Karpas-422 (cell line): ENCODE results near the gene NUS1. TPM values are rescaled to one million over a fixed set of nuclear protein-coding genes. Genes with fewer than 3 reads are reported as not detected.
A peak's percentile ranks its signal among the peaks of the same experiment; 100 is the strongest.
"Not testable (repeated sequence)": the region's sequence is repeated elsewhere in the genome, so short reads cannot be mapped to it uniquely, and the experiment has no call there.

Source experiments
- DNase-seq: peaks from one replicate; pipeline ENCODE4 v3.0.0-alpha.2; 2015
- H2AFZ ChIP-seq: fragments of 200-600 bp; sonication (generic); 2 replicates; pipeline ENCODE4 v1.6.1; 2014; ENCODE audit warnings: antibody characterized with exemption, low read length, mixed read lengths
- H3K27ac ChIP-seq: fragments of 200-600 bp; sonication (generic); 2 replicates; pipeline ENCODE4 v1.5.1; 2014; ENCODE audit warnings: mild to moderate bottlenecking, low read length, moderate library complexity
- H3K27me3 ChIP-seq: fragments of 200-600 bp; sonication (generic); 2 replicates; pipeline ENCODE4 v1.6.1; 2014; ENCODE audit warnings: low read length, mixed read lengths
- H3K36me3 ChIP-seq: fragments of 200-600 bp; sonication (generic); 2 replicates; pipeline ENCODE4 v1.6.1; 2014; ENCODE audit warnings: low read length, mixed read lengths; ENCODE audit not compliant: insufficient read depth
- H3K4me1 ChIP-seq: fragments of 200-600 bp; sonication (generic); 2 replicates; pipeline ENCODE4 v1.6.1; 2014; ENCODE audit warnings: mild to moderate bottlenecking, low read length, mixed read lengths
- H3K4me2 ChIP-seq: fragments of 200-600 bp; sonication (generic); 2 replicates; pipeline ENCODE4 v1.6.1; 2014; ENCODE audit warnings: low read length, low read depth, mild to moderate bottlenecking; ENCODE audit not compliant: poor library complexity, severe bottlenecking
- H3K4me3 ChIP-seq: fragments of 200-600 bp; sonication (generic); 2 replicates; pipeline ENCODE4 v1.5.1; 2014; ENCODE audit warnings: mild to moderate bottlenecking, antibody characterized with exemption, low read length, mixed read lengths
- H3K79me2 ChIP-seq: fragments of 200-600 bp; sonication (generic); 2 replicates; pipeline ENCODE4 v1.6.1; 2014; ENCODE audit warnings: mild to moderate bottlenecking, low read length, mixed read lengths
- H3K9ac ChIP-seq: fragments of 200-600 bp; sonication (generic); 2 replicates; pipeline ENCODE4 v1.6.0; 2014; ENCODE audit warnings: low read length
- H3K9me2 ChIP-seq: fragments of 200-600 bp; sonication (generic), shearing (Covaris generic); replicated peaks from 2 replicates; pipeline ENCODE4 v1.6.0; 2014; ENCODE audit warnings: mild to moderate bottlenecking, low read length, moderate library complexity; ENCODE audit not compliant: insufficient read depth
- H3K9me3 ChIP-seq: fragments of 300-700, 200-600 bp; sonication (generic); 2 replicates; pipeline ENCODE4 v1.6.1; 2014; ENCODE audit warnings: low read length, mixed read lengths
- H4K20me1 ChIP-seq: fragments of 200-600 bp; sonication (generic); 2 replicates; pipeline ENCODE4 v1.6.1; 2014; ENCODE audit warnings: mild to moderate bottlenecking, antibody characterized with exemption, low read length, low read depth; ENCODE audit not compliant: insufficient read depth
- total RNA-seq: library from RNA; depleted of rRNA; stranded (reverse); fragments of >200 nt; shearing (Covaris generic); gene quantifications from 2 replicates; pipeline ENCODE4 v1.2.3, GENCODE V29; 2014; ENCODE audit warnings: low replicate concordance; rRNA removed

The NUS1 gene
- total RNA-seq, 1 experiment from 2014 or later, result 21.9 TPM

DNA sequence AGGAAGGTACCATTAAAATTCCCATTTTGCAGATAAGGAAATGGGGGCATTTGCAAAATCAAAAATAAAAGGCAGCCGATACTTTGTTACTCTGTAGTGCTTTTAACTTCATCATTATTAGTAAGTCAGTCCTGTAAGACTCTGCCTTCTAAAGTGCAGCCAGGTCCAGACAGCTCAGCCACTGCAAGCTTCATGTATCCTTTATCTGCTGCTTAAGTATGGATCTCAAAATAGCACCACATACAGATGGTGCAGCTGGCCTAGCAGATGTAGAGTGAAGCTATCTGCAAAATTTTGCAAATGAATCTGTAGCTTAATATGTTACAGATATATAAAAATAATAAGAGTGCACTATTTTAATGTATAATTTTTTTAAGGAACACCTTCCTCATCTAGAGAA lies 53.4 kb downstream of the NUS1 start:
- Histone ChIP-seq H3K4me3 (no peak overlapping the region), H3K36me3 (no peaks in the 10 kb centered on the region), H4K20me1 (no peaks in the 10 kb centered on the region), H3K79me2 (no peaks in the 10 kb centered on the region), H3K4me2 (peak overlapping the region; percentile 29), H3K27ac (peak overlapping the region; percentile 49), H3K9me2 (no peaks in the 10 kb centered on the region), H3K9ac (no peak overlapping the region), H3K9me3 (no peaks in the 10 kb centered on the region), H2AFZ (no peak overlapping the region), H3K4me1 (peaks cover 25% of the 10 kb centered on the region), H3K27me3 (no peaks in the 10 kb centered on the region; the same call in 1 of the 2 replicates)
- peak; percentile 61 for DNase-seq

DNA sequence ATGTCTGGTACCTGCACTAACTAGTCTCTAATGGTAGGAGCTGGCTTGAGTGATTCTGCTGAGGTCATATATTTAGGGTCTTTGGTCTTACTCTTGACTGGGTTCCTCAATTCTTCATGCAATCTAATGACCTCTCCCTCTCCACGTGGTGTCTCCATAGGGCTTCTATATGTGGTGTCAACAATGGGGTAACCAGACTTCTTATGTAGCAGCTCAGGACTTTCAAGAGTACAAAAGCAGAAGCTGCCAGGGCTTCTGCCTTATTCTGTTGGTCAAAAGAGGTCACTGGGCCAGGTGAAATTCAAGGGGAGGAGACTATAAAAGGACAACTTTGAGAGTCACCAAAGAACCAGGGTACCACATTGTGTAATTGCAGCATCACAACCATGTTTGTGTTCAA lies 54.3 kb downstream of the NUS1 start:
- H3K4me3 ChIP-seq, result no peak overlapping the region
- no peaks in the 10 kb centered on the region; the same call in 1 of the 2 replicates for H3K27me3 ChIP-seq
- H3K27ac ChIP-seq, result no peak overlapping the region
- H3K36me3 ChIP-seq, result no peaks in the 10 kb centered on the region
- no peak overlapping the region for H3K9ac ChIP-seq
- H3K4me1 ChIP-seq, result peaks cover 25% of the 10 kb centered on the region
- H3K9me2 ChIP-seq, result no peaks in the 10 kb centered on the region; the same call in 1 of the 2 replicates
- H3K9me3 ChIP-seq, result no peaks in the 10 kb centered on the region
- no peaks in the 10 kb centered on the region for H4K20me1 ChIP-seq
- no peaks in the 10 kb centered on the region for H3K79me2 ChIP-seq
- H2AFZ ChIP-seq, result no peak overlapping the region
- peak overlapping the region; percentile 29 for H3K4me2 ChIP-seq
- no peak for DNase-seq

DNA sequence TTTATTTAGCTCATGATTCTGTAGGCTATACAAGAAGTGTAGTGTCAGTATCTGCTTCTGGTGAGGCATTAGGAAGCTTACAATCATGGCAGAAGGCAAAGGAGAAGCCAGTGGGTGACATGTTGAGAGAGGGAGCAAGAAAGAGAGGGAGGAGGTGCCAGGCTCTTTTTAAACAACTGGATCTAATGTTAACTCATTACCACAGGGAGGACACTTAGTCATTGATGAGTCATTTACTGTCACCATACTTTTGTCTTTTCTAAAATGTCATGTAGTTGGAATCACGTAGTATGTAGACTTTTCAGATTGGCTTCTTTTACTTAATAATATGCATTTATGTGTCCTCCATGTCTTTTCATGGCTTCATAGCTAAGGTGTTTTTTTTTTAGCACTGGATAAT lies 58.1 kb downstream of the NUS1 start:
- no peak overlapping the region for H3K9ac ChIP-seq
- peaks cover 17% of the 10 kb centered on the region for H3K4me1 ChIP-seq
- H4K20me1 ChIP-seq, result no peaks in the 10 kb centered on the region
- H3K9me2 ChIP-seq, result no peaks in the 10 kb centered on the region; the same call in 1 of the 2 replicates
- no peak overlapping the region for H3K27ac ChIP-seq
- no peaks in the 10 kb centered on the region for H3K36me3 ChIP-seq
- no peak overlapping the region for H3K4me2 ChIP-seq
- no peaks in the 10 kb centered on the region for H3K79me2 ChIP-seq
- H3K4me3 ChIP-seq, result no peak overlapping the region
- H3K27me3 ChIP-seq, result no peaks in the 10 kb centered on the region; the same call in 1 of the 2 replicates
- no peak overlapping the region for H2AFZ ChIP-seq
- no peak for DNase-seq
- no peaks in the 10 kb centered on the region for H3K9me3 ChIP-seq

DNA sequence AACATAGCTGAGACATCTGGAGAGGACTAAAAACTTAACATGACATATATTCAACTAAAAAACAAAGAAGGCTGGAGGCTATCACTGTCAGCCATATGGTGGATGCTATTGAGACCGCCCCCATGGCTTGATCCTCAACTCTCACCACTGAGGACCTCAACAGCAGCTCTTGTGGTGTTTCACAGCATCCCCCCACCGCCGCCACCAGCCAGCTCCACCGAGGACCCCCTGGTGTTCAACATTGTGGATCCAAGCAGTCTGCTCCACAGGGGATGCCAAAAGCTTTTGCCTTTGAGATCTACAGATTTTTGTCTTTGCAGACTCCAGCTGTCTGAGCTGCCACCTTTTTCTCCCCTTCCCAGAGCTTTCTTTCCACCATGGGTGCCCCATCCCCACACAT lies 64.6 kb downstream of the NUS1 start:
- Histone ChIP-seq H3K4me3 (no peak overlapping the region), H2AFZ (no peak overlapping the region)

DNA sequence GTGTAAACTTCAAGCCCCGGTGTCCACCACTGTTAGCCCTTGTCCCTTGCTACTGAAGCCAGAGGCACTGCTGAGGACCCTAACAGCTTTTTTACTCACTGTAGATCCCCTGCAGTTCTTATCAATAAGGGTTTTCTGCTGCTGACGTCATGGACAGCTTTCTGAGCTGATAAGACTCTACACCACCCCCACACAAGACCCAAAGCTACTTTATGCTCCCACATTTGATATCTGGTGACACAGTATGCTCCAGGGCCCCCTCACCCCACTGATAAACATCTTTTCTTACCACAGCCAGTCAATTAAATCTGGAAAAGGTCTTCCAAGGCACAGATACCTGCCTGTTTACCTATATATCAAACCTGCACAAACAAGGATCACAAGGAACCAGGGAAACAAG lies 65.3 kb downstream of the NUS1 start:
- H3K36me3 ChIP-seq, result no peaks in the 10 kb centered on the region
- H3K9me3 ChIP-seq, result peaks cover 7% of the 10 kb centered on the region
- H4K20me1 ChIP-seq, result no peaks in the 10 kb centered on the region
- no peak overlapping the region for H2AFZ ChIP-seq
- no peaks in the 10 kb centered on the region for H3K79me2 ChIP-seq
- H3K9ac ChIP-seq, result no peak overlapping the region
- H3K27me3 ChIP-seq, result no peaks in the 10 kb centered on the region
- no peak overlapping the region for H3K27ac ChIP-seq
- H3K4me2 ChIP-seq, result no peak overlapping the region
- H3K4me3 ChIP-seq, result no peak overlapping the region
- no peaks in the 10 kb centered on the region for H3K9me2 ChIP-seq
- H3K4me1 ChIP-seq, result no peaks in the 10 kb centered on the region
- no peak for DNase-seq

More for the DNA sequence above, 64.6 kb downstream of the NUS1 start:
- H3K4me2 ChIP-seq, result no peak overlapping the region
- no peaks in the 10 kb centered on the region for H3K79me2 ChIP-seq
- no peak overlapping the region for H3K27ac ChIP-seq
- H3K9ac ChIP-seq, result no peak overlapping the region
- no peak for DNase-seq
- peaks cover 7% of the 10 kb centered on the region for H3K9me3 ChIP-seq
- no peaks in the 10 kb centered on the region for H3K36me3 ChIP-seq
- H3K9me2 ChIP-seq, result no peaks in the 10 kb centered on the region
- H3K27me3 ChIP-seq, result no peaks in the 10 kb centered on the region
- H3K4me1 ChIP-seq, result no peaks in the 10 kb centered on the region
- no peaks in the 10 kb centered on the region for H4K20me1 ChIP-seq

DNA sequence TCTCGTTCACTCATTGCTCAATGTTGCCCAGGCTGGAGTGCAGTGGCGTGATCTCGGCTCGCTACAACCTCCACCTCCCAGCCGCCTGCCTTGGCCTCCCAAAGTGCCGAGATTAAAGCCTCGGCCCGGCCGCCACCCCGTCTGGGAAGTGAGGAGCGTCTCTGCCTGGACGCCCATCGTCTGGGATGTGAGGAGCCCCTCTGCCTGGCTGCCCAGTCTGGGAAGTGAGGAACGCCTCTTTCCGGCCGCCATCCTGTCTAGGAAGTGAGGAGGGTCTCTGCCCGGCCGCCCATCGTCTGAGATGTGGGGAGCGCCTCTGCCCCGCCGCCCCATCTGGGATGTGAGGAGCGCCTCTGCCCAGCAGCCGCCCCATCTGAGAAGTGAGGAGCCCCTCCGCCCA lies 75.4 kb downstream of the NUS1 start:
- H3K9me3 ChIP-seq, H3K9me2 ChIP-seq, DNase-seq: not testable (repeated sequence)

More for the DNA sequence above, 75.4 kb downstream of the NUS1 start:
- not testable (repeated sequence) for H3K27ac ChIP-seq, H3K36me3 ChIP-seq, H2AFZ ChIP-seq, H4K20me1 ChIP-seq, H3K27me3 ChIP-seq, H3K4me3 ChIP-seq, H3K79me2 ChIP-seq, H3K9ac ChIP-seq, H3K4me2 ChIP-seq
- peaks cover 12% of the 10 kb centered on the region for H3K4me1 ChIP-seq

Other genes with a start within 250 kb of the NUS1 start
- gene ROS1, start 249.5 kb upstream of the NUS1 start, total RNA-seq, result not detected in 2 replicates
- not detected in 2 replicates for gene DCBLD1, start 192.8 kb upstream of the NUS1 start, total RNA-seq
- gene GOPC, start 73.0 kb upstream of the NUS1 start, total RNA-seq, result 31.5 and 36.4 TPM in 2 replicates
- not detected in 2 replicates for gene SLC35F1, start 231.8 kb downstream of the NUS1 start, total RNA-seq